Caco-2 (cell line): Measurements from ENCODE around the gene TMEFF2. TPM values are rescaled to one million over a fixed set of nuclear protein-coding genes. Genes with fewer than 3 reads are reported as not detected.

Source experiments
- BruUV-seq: library from RNA; stranded (reverse); fragments of 400-500 nt; replicated peaks from 2 replicates; lab custom pipeline; 2021; lab: Mats Ljungman, UMichigan
- CTCF ChIA-PET: fragments of 300-600 bp; sonication (Branson Sonifier 250); formaldehyde crosslinking; loops from one replicate; lab custom pipeline; 2022; ENCODE audit warnings: antibody characterized with exemption; lab: Charles Lee
- POLR2A ChIA-PET: fragments of 300-600 bp; sonication (Branson Sonifier 250); formaldehyde crosslinking; loops from one replicate; lab custom pipeline; 2022; ENCODE audit warnings: antibody characterized with exemption; lab: Charles Lee
- DNase-seq, 2 experiments: peaks; one replicate each; pipeline versions ENCODE4 v3.0.0 to v3.0.0-alpha.2; 2020 to 2022
- H3K27me3 ChIP-seq: replicated peaks from 2 replicates; pipeline ENCODE4 v1.6.0; 2011; ENCODE audit warnings: low read length; ENCODE audit not compliant: control insufficient read depth, insufficient read depth
- H3K36me3 ChIP-seq: 2 replicates; pipeline ENCODE4 v1.5.1; 2011; ENCODE audit warnings: low read length; ENCODE audit not compliant: control insufficient read depth, insufficient read depth
- H3K4me1 ChIP-seq: fragments of 250-450 bp; sonication (Bioruptor Pico); 2 replicates; pipeline ENCODE4 v1.5.1; 2020; ENCODE audit warnings: mild to moderate bottlenecking
- H3K4me3 ChIP-seq: 2 replicates; pipeline ENCODE4 v1.5.1; 2011; ENCODE audit warnings: low read depth, mild to moderate bottlenecking, control low read depth, low read length
- H3K9me3 ChIP-seq: fragments of 250-450 bp; sonication (Bioruptor Pico); 2 replicates; pipeline ENCODE4 v1.5.1; 2020; ENCODE audit warnings: mild to moderate bottlenecking, moderate library complexity
- H3K27ac Mint-ChIP-seq: one replicate; pipeline ENCODE4 v1.8.0; 2022; ENCODE audit warnings: mixed read lengths; ENCODE audit not compliant: unreplicated experiment
- H3K27me3 Mint-ChIP-seq: one replicate; pipeline ENCODE4 v1.8.0; 2022; ENCODE audit warnings: mixed read lengths; ENCODE audit not compliant: insufficient read depth, unreplicated experiment
- H3K36me3 Mint-ChIP-seq: one replicate; pipeline ENCODE4 v1.8.0; 2022; ENCODE audit warnings: mild to moderate bottlenecking, mixed read lengths; ENCODE audit not compliant: insufficient read depth, unreplicated experiment
- H3K4me1 Mint-ChIP-seq: one replicate; pipeline ENCODE4 v1.8.0; 2022; ENCODE audit warnings: low read depth, mixed read lengths; ENCODE audit not compliant: unreplicated experiment
- H3K4me3 Mint-ChIP-seq: one replicate; pipeline ENCODE4 v1.8.0; 2022; ENCODE audit warnings: mild to moderate bottlenecking, moderate library complexity, mixed read lengths; ENCODE audit not compliant: unreplicated experiment
- H3K9me3 Mint-ChIP-seq: one replicate; pipeline ENCODE4 v1.8.0; 2022; ENCODE audit warnings: mixed read lengths; ENCODE audit not compliant: unreplicated experiment
- intact Hi-C: fragments of 100-400 bp; cut with micrococcal nuclease; formaldehyde crosslinking; loops from one replicate; pipeline ENCODE4 v1.10.0; 2022; ENCODE audit not compliant: unreplicated experiment
- total RNA-seq: library from RNA; stranded (reverse); gene quantifications from 2 replicates; pipeline ENCODE4 v1.2.3, GENCODE V29; 2022
- TF ChIP-seq, protein P1 (sequence below), 2 experiments: fragments of 200-600 bp in 1 of 2; IDR thresholded peaks; 1 replicate in 1 of 2; 2 replicates in 1 of 2; pipeline versions ENCODE4 v1.5.1 to v1.8.0; 2011 to 2022; ENCODE audit warnings: antibody characterized with exemption in 1 of 2, control low read depth in 1 of 2, inconsistent platforms in 1 of 2, low read depth in 1 of 2, low read length in 1 of 2, mild to moderate bottlenecking in 1 of 2, moderate library complexity in 1 of 2; ENCODE audit not compliant: insufficient read depth in 1 of 2, severe bottlenecking in 1 of 2, unreplicated experiment in 1 of 2

The TMEFF2 gene
- total RNA-seq, 1 experiment from 2014 or later: not detected

DNA sequence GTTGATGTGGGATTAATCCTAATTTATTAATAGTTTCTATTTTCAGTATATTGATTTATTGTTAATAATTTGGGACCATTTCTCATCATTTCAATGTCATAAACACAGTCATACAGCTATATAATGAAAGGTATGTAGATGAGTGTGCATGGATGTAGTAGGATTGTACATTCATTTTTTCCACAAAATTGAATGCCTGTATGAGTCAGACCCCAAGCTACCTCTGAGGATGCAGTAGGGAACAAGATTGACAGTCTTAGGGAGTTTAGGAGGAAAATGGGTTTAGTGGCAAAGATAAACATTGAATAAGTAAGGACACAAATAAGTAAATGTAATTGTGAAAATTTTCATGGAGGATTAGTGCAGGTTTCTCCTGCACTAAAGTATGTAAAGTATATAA, 14.1 kb upstream of the TMEFF2 start:
- Mint-ChIP-seq H3K36me3 (no peaks in the 10 kb centered on the region), H3K9me3 (no peaks in the 10 kb centered on the region), H3K4me1 (no peaks in the 10 kb centered on the region), H3K27me3 (peaks cover 5% of the 10 kb centered on the region), H3K27ac (no peak overlapping the region), H3K4me3 (no peak overlapping the region)
- CTCF ChIA-PET: no interaction called here
- Histone ChIP-seq H3K27me3 (no peaks in the 10 kb centered on the region), H3K4me1 (no peaks in the 10 kb centered on the region), H3K36me3 (no peaks in the 10 kb centered on the region), H3K9me3 (no peaks in the 10 kb centered on the region), H3K4me3 (no peak overlapping the region)
- TF ChIP-seq, protein P1, sequence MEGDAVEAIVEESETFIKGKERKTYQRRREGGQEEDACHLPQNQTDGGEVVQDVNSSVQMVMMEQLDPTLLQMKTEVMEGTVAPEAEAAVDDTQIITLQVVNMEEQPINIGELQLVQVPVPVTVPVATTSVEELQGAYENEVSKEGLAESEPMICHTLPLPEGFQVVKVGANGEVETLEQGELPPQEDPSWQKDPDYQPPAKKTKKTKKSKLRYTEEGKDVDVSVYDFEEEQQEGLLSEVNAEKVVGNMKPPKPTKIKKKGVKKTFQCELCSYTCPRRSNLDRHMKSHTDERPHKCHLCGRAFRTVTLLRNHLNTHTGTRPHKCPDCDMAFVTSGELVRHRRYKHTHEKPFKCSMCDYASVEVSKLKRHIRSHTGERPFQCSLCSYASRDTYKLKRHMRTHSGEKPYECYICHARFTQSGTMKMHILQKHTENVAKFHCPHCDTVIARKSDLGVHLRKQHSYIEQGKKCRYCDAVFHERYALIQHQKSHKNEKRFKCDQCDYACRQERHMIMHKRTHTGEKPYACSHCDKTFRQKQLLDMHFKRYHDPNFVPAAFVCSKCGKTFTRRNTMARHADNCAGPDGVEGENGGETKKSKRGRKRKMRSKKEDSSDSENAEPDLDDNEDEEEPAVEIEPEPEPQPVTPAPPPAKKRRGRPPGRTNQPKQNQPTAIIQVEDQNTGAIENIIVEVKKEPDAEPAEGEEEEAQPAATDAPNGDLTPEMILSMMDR (IDR thresholded peaks at IDR 0.05; ENCODE audit: insufficient read depth in 1 of 2, low read depth in 1 of 2, low read length in 1 of 2, severe bottlenecking in 1 of 2, unreplicated experiment in 1 of 2): no peak
- no peak for DNase-seq
- POLR2A ChIA-PET: no interaction called here
- intact Hi-C loops: no loop called here
- BruUV-seq: no TSS peak

DNA sequence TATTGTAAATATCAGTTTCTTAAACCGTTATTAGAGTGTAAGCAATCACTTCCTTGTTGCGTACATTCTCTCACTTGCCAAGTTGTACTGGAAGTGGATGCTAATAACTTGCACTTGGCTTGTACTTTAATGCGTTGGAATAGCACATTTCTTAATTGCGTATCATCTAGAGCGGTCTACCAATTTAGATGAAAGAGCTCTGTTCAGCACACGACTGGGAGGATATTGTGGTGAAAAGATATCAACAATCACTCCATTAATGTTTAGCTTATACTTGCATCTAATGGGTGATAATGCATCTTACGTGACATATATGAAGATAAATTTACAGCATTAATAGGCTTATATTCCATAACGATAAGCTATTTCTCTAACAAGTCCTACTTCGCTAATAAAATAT, 11.7 kb upstream of the TMEFF2 start:
- Mint-ChIP-seq H3K27ac (no peak overlapping the region), H3K4me3 (no peak overlapping the region), H3K36me3 (no peaks in the 10 kb centered on the region), H3K27me3 (no peaks in the 10 kb centered on the region), H3K9me3 (no peaks in the 10 kb centered on the region), H3K4me1 (no peaks in the 10 kb centered on the region)
- no peaks in the 10 kb centered on the region for H3K9me3 ChIP-seq
- no peaks in the 10 kb centered on the region for H3K27me3 ChIP-seq
- H3K4me1 ChIP-seq: no peaks in the 10 kb centered on the region
- intact Hi-C loops: no loop called here
- no peak overlapping the region for H3K4me3 ChIP-seq
- ChIA-PET POLR2A (no interaction called here), CTCF (no interaction called here)
- H3K36me3 ChIP-seq: no peaks in the 10 kb centered on the region
- no TSS peak for BruUV-seq
- TF ChIP-seq, protein P1 (IDR thresholded peaks at IDR 0.05; ENCODE audit: insufficient read depth in 1 of 2, low read depth in 1 of 2, low read length in 1 of 2, severe bottlenecking in 1 of 2, unreplicated experiment in 1 of 2): no peak
- no peak for DNase-seq

DNA sequence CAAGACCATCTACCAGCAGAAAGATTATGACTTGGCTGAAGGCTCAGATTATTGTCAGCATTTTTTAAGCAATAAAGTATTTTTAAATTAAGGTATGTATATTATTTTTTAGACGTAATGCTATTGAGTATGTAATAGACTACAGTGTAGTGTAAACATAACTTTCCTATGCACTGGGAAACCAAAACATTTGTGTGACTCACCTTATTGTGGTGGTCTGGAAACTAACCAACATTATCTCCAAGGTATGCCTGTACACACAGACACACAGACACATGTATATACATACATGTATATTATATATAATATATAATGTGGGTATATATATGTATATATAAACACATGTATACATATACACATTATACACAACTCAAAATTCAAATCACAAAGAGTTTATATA, 9.1 kb upstream of the TMEFF2 start:
- BruUV-seq: no TSS peak
- Mint-ChIP-seq H3K4me3 (no peak overlapping the region), H3K36me3 (no peaks in the 10 kb centered on the region), H3K9me3 (no peaks in the 10 kb centered on the region), H3K27me3 (no peaks in the 10 kb centered on the region), H3K27ac (no peak overlapping the region), H3K4me1 (no peaks in the 10 kb centered on the region)
- CTCF ChIA-PET: no interaction called here
- DNase-seq: no peak
- H3K27me3 ChIP-seq: no peaks in the 10 kb centered on the region
- H3K9me3 ChIP-seq: no peaks in the 10 kb centered on the region
- intact Hi-C loops: no loop called here
- TF ChIP-seq, protein P1 (IDR thresholded peaks at IDR 0.05; ENCODE audit: insufficient read depth in 1 of 2, low read depth in 1 of 2, low read length in 1 of 2, severe bottlenecking in 1 of 2, unreplicated experiment in 1 of 2): no peak
- no peaks in the 10 kb centered on the region for H3K4me1 ChIP-seq
- POLR2A ChIA-PET: no interaction called here
- H3K36me3 ChIP-seq: no peaks in the 10 kb centered on the region
- no peak overlapping the region for H3K4me3 ChIP-seq
